ENCODE data around the gene DNAH6.
"Not testable (repeated sequence)": the region's sequence is repeated elsewhere in the genome, so short reads cannot be mapped to it uniquely, and the experiment has no call there.

The DNAH6 gene

DNA sequence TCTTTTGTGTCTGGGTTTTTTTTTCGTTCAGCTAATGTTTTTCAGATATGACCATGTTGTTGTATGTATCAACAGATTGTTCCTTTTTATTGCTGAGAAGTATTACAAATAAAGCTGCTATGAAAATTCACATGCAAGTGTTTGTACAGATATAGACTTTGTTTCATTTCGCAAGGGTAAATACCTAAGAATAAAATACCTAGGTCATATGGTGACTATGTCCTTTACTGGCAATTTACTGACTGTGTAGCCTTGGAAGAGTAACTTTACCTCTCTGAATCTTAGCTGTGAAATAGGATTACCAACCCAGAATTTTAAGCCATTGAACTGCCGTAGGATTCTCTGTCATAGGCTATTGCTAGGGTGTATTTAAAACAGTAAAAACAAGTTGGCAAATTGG is 19.0 kb upstream of the DNAH6 start:
- no peak for DNase-seq (ENCODE audit: low spot score)

DNA sequence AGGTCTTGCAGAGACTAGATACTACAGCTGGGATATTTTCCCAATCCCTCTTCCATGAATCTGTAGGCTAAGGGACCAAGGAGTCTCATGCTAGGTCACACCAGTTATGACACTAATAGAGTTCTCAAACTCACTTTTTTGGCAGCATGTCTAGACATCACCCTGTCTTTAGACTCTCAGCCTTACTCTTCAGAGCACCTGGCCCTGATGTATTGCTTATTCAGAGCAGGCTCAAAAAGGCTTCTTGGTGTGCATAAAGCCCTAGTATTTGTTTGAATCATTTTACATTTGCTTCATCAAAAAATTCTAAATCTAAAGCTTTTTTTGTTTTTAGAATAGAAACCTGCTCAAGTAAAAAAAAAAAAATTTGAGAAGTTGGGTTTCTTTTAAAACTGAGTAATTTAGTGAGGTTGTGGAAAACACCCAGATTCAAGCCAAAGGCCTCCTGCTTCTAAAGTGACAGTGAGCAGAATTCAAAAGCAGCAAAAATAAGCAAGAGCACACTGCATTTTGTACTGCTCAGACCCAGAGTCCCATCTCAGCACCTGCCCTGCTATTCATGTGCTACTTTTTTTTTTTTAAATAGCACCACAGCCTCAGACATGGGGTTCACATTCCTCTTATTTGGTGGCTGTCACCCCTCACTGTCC is 18.0 kb upstream of the DNAH6 start:
- DNase-seq (ENCODE audit: low spot score), result no peak

GRCh38 chr2:84511024-84511423 is 5.3 kb upstream of the DNAH6 start:
- not testable (repeated sequence) for DNase-seq (ENCODE audit: low spot score)

DNA sequence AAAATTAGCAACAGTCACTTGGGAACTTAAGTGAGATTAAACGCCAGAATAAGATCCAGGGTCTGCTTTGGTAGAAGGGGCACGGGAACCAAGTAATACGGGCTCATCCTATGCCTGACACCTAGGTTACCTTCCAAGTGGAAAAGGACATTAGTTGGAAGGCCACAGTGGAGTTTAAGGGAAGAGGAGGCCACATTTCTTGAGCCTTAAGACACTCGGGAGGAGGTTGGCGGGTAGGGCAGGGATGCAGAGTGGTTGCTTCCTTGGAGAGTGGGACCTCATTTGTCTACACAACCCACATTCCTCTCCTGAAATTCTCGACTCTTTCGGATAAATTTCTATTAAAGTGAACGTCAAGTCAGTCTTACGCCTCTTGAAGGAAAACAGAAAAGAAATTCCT is 510 bp upstream of the DNAH6 start:
- DNase-seq (ENCODE audit: low spot score), result no peak

- no peak for DNase-seq (ENCODE audit: low spot score)
These were observed 3.1 kb downstream of the DNAH6 start for GRCh38 chr2:84519332-84519957.

GRCh38 chr2:84526562-84526961 is 10.3 kb downstream of the DNAH6 start:
- DNase-seq (ENCODE audit: low spot score), result no peak

DNA sequence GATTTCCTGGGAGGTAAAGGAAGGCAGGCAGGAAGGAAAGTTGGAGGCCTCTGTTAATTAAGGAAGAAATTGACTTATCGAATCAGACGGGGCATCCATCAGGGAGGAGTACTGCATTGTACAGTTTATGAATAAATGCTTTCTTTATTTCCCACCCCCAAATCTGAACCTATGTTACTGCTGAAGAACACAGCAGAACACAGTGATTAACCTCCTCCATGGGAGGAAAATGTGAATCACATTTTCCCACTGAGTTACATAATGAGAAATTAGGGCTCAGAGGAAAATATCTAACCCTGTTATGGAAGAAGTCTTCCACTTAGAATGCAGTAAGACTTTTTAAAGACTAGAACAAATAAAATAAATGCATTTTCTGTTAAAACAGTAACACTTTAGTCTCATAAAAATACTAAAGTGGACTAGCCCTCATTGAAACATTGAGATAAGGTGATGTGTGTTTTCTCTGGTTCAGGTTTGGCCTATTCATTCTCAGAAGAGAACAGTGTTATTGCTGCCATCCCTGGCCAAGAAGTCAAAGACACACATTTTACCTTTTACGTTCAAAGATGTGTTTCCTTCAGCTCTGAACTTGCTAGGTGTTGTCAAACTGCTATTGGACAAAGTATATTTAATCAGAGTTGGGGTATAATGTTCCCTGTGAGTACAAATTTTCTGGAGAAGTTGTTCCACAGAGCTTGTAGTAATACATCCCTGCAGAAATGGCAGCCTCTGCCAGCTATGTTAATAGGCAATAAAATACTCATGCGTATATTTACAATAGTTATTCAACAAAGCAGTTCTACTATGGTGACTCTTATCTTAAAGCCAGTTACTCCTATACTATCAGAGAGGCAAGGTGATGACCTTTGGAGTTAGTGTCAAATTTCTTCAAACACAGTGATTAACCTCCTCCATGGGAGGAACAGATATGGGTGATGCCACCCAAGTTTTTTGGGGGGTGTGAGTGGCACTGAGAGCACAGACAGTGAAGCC is 11.1 kb downstream of the DNAH6 start:
- no peak for DNase-seq (ENCODE audit: low spot score)

DNA sequence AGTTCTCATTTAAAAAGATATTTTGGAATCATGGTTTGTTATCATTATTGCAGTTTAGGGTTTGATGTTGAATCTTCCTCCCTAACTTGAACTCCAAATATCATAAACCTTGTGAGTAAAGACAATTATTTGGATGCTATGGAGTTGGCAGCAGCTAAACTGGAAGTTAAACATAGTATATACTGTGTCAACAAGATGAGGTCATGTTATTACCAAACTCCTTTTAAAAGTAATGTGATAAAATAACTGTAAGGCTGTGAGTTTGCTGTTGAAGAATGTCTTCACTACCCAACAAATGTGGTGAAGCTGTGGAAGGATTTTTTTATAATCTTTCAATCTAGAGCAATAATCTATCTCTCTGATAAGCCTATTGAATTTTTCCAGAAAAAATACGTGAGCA is 16.0 kb downstream of the DNAH6 start:
- DNase-seq (ENCODE audit: low spot score), result no peak

DNA sequence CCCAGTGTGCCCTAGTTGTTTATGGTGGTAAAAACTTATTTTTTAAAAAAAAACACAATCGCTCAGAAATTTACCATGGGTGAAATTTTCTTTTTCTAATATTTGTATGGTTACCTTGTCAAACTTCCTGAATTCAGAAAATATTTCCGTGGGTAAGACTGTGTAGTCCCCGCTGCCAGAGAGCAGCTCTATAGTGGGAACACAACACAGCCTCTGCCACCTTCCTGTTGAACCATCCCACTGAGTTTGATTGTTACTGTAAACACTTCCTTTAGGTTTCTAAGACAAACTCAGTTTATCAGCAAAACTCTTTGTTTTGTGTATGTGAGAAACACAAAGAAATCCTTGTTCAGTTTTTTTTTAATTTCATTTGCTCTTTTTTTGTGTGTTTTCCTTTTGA is 17.9 kb downstream of the DNAH6 start:
- no peak for DNase-seq (ENCODE audit: low spot score)

DNA sequence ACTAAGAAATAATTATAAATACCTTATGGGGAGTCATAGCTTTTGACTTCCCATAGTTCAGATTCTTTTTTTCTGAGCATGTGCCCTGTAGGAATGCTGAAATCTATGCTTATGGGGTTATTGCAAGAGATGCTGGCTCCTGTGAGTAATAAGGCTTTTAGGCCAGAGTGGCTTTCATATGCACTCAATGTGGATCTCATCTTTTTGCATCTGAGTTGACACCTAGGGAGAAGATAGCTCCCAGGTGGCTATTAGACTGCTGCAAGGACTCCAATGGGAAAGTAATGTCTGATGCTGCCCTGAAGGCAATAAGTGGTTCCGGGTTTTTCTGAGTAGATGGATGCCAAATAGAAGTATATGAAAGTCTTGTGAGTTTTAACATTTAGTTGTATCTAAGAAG is 21.0 kb downstream of the DNAH6 start:
- no peak for DNase-seq (ENCODE audit: low spot score)

GRCh38 chr2:84539729-84540128 is 23.4 kb downstream of the DNAH6 start:
- DNase-seq (ENCODE audit: low spot score), result no peak

- DNase-seq (ENCODE audit: low spot score), result no peak
These were observed 28.7 kb downstream of the DNAH6 start for GRCh38 chr2:84545005-84545404.

GRCh38 chr2:84546551-84546950 is 30.3 kb downstream of the DNAH6 start:
- DNase-seq (ENCODE audit: low spot score), result no peak

DNA sequence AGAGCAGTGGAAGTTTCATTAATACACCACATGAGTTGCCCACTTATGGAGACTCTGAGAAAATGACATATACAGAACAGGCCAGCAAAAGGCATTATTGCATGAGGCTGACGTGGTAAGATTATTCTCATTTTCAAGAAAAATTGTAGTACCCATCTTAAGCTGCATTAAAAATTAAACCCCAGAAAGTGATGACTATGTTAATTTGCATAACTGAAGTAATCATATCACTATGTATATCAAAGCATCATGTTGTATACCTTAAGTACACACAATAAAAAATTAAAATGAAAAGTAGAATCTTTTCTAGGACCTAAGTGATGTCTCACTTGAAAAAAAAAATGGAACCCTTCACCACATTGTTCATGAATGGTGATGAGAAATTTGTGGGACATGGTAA is 32.0 kb downstream of the DNAH6 start:
- no peak for DNase-seq (ENCODE audit: low spot score)

GRCh38 chr2:84550916-84551315 is 34.6 kb downstream of the DNAH6 start:
- DNase-seq (ENCODE audit: low spot score), result no peak

DNA sequence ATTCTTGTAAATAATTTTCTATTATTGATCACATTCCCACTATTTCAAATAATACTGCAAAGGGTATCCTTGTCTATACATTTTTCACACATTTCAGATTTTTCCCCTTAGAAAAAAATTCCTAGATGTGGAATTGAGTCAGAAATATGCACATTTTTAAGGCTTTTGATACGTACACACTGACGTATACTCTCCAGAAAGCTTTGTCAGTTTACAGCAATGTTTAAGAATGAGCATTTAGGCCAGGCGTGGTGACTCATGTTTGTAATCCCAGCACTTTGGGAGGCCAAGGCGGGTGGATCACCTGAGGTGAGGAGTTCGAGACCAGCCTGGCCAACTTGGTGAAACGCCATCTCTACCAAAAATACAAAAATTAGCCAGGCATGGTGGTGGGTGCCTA is 35.2 kb downstream of the DNAH6 start:
- DNase-seq (ENCODE audit: low spot score), result not testable (repeated sequence)

DNA sequence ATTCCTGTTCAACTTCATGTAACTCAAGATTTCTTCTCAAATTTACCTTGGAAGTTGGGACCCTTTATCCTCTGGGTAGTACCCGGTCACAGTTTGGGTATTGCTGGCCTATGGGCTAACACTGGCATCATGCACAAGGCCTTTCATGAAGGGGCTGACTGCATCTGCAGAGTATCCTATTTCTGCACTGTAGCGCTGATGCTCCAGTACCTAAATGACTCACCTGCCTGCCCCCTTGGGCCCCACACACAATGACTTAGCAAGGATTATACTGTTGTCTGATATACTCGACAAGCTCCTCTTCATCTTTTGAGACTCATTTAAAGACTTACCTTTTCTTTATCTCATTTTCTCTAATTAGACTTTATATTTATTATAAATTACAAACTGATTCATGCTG is 39.9 kb downstream of the DNAH6 start:
- DNase-seq (ENCODE audit: low spot score), result no peak

DNA sequence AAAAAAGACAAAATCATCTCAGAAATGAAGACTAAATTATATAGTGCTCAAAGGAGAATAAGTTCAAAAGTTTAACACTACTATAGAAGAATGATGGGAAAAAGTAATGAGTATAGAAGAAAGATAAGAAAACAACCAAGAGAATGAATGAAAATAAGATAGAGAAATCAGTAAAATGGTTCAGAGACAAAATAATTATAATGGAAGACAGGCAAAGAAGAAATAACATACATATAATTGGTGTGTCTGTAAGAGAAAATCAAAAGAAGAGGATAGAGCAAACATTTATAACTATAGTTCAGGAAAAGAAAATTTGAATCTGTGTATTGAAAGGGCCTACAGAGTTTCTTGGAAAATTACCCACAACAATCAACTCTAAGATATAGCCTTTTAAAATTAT is 43.5 kb downstream of the DNAH6 start:
- no peak for DNase-seq (ENCODE audit: low spot score)

DNA sequence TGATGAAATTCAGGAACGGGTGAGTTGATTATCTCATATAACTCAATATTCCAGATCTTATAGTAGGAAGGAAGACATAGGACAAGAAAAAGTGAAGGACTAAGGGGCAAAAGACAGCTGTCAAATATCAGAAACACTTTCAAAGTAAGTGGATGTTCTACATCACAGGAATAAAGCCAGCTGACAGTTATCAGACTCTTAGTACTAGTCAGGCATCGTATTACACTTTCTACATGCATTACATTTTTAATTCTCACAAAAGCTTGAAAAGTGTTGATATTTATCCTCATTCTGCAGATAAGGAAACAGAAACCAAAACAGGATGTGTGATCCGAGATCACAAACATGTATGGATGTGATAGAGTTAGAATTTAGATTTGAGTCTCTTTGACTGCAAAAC is 63.4 kb downstream of the DNAH6 start:
- no peak for DNase-seq (ENCODE audit: low spot score)

DNA sequence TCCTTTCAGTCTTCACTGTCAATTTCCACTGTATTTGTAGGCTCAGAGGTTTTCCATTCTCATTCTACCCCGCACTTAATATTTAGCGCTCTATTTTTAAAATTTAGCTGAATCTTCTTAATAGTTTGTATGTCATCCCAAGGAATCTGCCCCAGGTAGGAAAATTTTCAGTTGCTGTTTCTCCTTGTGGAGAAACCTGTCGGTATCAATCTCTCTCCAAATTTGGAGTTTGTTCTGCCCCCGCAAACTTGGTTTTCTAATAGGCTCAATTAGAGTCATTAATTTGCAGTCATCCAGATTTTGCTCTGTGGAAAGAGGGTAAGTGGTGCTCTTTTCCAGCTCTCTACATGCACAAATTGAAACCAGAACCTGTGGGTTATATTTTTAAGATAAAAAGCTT is 87.6 kb downstream of the DNAH6 start:
- no peak for DNase-seq (ENCODE audit: low spot score)

- peak; percentile 53 for DNase-seq (ENCODE audit: low spot score)
These were observed 96.8 kb downstream of the DNAH6 start for GRCh38 chr2:84613082-84613481.

GRCh38 chr2:84619794-84620371 is 103.6 kb downstream of the DNAH6 start:
- DNase-seq (ENCODE audit: low spot score), result no peak

DNA sequence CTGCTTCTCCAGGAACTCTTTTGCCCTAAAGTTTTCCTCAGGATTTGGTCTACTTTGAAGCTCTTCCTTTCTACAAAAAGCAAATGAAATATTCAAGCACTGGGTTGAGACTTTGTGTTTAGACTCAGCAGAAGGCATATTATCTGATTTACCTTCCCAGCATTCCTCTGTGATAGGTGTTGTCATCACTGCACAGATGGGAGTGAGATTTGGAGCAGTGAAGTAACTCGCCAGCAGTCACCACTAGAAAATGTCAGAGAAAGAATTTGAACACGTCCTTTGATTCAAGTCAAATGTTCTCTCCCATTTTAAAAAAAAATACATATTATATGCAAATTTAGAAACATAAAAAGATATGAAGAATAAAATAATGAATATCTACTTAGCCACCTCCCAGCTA is 112.2 kb downstream of the DNAH6 start:
- no peak for DNase-seq (ENCODE audit: low spot score)

Data from kidney tubule cell (primary cell).